OCI-LY1 (cell line): ENCODE measurements around the gene ATP6V1A.

Experiments used
- CTCF ChIP-seq: fragments of 200-600 bp; sonication (generic), shearing (Covaris generic); IDR thresholded peaks from 2 replicates; pipeline ENCODE4 v1.5.1; 2017; ENCODE audit warnings: mild to moderate bottlenecking, antibody characterized with exemption, low read length, moderate library complexity, mixed read lengths
- EZH2 ChIP-seq: fragments of 200-600 bp; sonication (generic), shearing (Covaris generic); IDR thresholded peaks from 2 replicates; pipeline ENCODE4 v1.8.0; 2017; ENCODE audit warnings: borderline replicate concordance, mixed run types, mild to moderate bottlenecking, antibody characterized with exemption, low read length, moderate library complexity, mixed read lengths

DNA sequence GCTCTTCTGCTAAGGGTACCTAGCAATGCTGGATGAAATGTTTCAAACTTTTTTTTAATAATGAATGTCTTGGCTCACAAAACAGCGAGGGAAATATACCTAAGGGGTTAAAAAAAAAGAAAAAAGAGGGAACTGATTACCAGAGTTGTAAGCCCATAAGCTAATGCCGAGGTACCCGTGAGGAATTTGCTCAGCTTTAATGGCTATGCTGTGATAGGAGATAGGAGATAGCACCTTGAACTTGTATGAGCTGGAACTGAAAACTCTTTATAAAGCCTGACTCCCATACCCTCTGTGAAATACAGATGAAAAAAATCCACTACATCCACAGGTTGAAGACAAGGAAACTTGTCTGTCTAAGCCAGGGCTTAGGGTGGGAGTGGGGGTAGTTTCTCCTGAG, 105.7 kb downstream of the ATP6V1A start:
- TF ChIP-seq CTCF (no peak), EZH2 (no peak)
